ENCODE results near the gene SPACA9.

- no peak for TF ChIP-seq POLR2AphosphoS5 (IDR thresholded peaks at IDR 0.05; ENCODE audit: low read depth, low read length)
- TF ChIP-seq TAF1 (IDR thresholded peaks at IDR 0.05; ENCODE audit: borderline replicate concordance, insufficient read depth, low read length) = no peak
- TF ChIP-seq, protein P1, sequence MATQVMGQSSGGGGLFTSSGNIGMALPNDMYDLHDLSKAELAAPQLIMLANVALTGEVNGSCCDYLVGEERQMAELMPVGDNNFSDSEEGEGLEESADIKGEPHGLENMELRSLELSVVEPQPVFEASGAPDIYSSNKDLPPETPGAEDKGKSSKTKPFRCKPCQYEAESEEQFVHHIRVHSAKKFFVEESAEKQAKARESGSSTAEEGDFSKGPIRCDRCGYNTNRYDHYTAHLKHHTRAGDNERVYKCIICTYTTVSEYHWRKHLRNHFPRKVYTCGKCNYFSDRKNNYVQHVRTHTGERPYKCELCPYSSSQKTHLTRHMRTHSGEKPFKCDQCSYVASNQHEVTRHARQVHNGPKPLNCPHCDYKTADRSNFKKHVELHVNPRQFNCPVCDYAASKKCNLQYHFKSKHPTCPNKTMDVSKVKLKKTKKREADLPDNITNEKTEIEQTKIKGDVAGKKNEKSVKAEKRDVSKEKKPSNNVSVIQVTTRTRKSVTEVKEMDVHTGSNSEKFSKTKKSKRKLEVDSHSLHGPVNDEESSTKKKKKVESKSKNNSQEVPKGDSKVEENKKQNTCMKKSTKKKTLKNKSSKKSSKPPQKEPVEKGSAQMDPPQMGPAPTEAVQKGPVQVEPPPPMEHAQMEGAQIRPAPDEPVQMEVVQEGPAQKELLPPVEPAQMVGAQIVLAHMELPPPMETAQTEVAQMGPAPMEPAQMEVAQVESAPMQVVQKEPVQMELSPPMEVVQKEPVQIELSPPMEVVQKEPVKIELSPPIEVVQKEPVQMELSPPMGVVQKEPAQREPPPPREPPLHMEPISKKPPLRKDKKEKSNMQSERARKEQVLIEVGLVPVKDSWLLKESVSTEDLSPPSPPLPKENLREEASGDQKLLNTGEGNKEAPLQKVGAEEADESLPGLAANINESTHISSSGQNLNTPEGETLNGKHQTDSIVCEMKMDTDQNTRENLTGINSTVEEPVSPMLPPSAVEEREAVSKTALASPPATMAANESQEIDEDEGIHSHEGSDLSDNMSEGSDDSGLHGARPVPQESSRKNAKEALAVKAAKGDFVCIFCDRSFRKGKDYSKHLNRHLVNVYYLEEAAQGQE (IDR thresholded peaks at IDR 0.05; ENCODE audit: insufficient read depth in 1 of 2, low read depth in 2 of 2, low read length in 2 of 2) = no peak
- no peak for TF ChIP-seq SIN3A (IDR thresholded peaks at IDR 0.05; ENCODE audit: borderline replicate concordance, insufficient read depth, low read length)
- TF ChIP-seq FOXP2 (optimal IDR thresholded peaks at IDR 0.05; ENCODE audit: borderline replicate concordance, extremely low read depth, extremely low read length, insufficient read depth) = no peak
Measured at GRCh38 chr9:132832171-132832881, 46.4 kb upstream of the SPACA9 start.
